Liver (tissue), 9 donors: Measurements from ENCODE around the gene PDLIM7. TPM values are rescaled to one million over a fixed set of nuclear protein-coding genes. Genes with fewer than 3 reads are reported as not detected.

Source experiments
- DNase-seq: peaks from one replicate; pipeline ENCODE4 v3.0.0-alpha.2; 2017; ENCODE audit warnings: low spot score
- H3K27ac ChIP-seq, 2 donors: one replicate each; pipeline ENCODE4 v1.7.0; 2013; ENCODE audit warnings: inconsistent platforms in 2 of 2, low read length in 2 of 2, control low read depth in 1 of 2, low read depth in 1 of 2, mild to moderate bottlenecking in 1 of 2
- H3K27me3 ChIP-seq, 4 donors: one replicate each; pipeline versions ENCODE4 v1.6.1 to v1.7.0; 2013; ENCODE audit warnings: low read length in 3 of 4, inconsistent platforms in 1 of 4, mild to moderate bottlenecking in 1 of 4, moderate library complexity in 1 of 4; ENCODE audit not compliant: control insufficient read depth in 4 of 4, insufficient read depth in 4 of 4
- H3K36me3 ChIP-seq, 4 donors: one replicate each; pipeline versions ENCODE4 v1.6.1 to v1.7.0; 2013; ENCODE audit warnings: low read length in 3 of 4, mild to moderate bottlenecking in 3 of 4, low read depth in 1 of 4, moderate library complexity in 1 of 4; ENCODE audit not compliant: control insufficient read depth in 4 of 4, insufficient read depth in 3 of 4
- H3K4me1 ChIP-seq, 4 donors: one replicate each; pipeline versions ENCODE4 v1.6.1 to v1.7.0; 2013; ENCODE audit warnings: low read length in 3 of 4, mild to moderate bottlenecking in 3 of 4, moderate library complexity in 1 of 4; ENCODE audit not compliant: control insufficient read depth in 4 of 4, insufficient read depth in 4 of 4
- H3K4me3 ChIP-seq, 3 donors: one replicate each; pipeline versions ENCODE4 v1.6.1 to v1.7.0; 2013; ENCODE audit warnings: low read length in 3 of 3, control low read depth in 1 of 3, low read depth in 1 of 3, mild to moderate bottlenecking in 1 of 3
- H3K9ac ChIP-seq, 2 donors: one replicate each; pipeline ENCODE4 v1.7.0; 2013; ENCODE audit warnings: low read length in 2 of 2, mild to moderate bottlenecking in 2 of 2, moderate library complexity in 2 of 2, control low read depth in 1 of 2, low read depth in 1 of 2
- H3K9me3 ChIP-seq, 4 donors: one replicate each; pipeline versions ENCODE4 v1.6.1 to v1.7.0; 2013; ENCODE audit warnings: low read length in 3 of 4; ENCODE audit not compliant: control insufficient read depth in 4 of 4
- EGR1 ChIP-seq, 2 donors: IDR thresholded peaks; 2 replicates each; pipeline ENCODE4 v1.6.1; 2016 to 2018; ENCODE audit warnings: antibody characterized with exemption in 2 of 2, low read depth in 2 of 2
- FOXA1 ChIP-seq: IDR thresholded peaks from 2 replicates; pipeline ENCODE4 v1.6.1; 2016; ENCODE audit warnings: antibody characterized with exemption
- FOXA2 ChIP-seq: IDR thresholded peaks from 2 replicates; pipeline ENCODE4 v1.6.1; 2016; ENCODE audit warnings: antibody characterized with exemption
- GABPA ChIP-seq, 2 donors: IDR thresholded peaks in 1 of 2; conservative IDR thresholded peaks in 1 of 2; 2 replicates each; pipeline ENCODE4 v1.6.1; 2016; ENCODE audit warnings: antibody characterized with exemption in 2 of 2, mild to moderate bottlenecking in 1 of 2, moderate library complexity in 1 of 2
- HNF4A ChIP-seq, 2 donors: conservative IDR thresholded peaks; 2 replicates each; pipeline ENCODE4 v1.6.1; 2016; ENCODE audit warnings: antibody characterized with exemption in 2 of 2, mild to moderate bottlenecking in 2 of 2
- HNF4G ChIP-seq: IDR thresholded peaks from 2 replicates; pipeline ENCODE4 v1.6.1; 2016; ENCODE audit warnings: antibody characterized with exemption
- JUND ChIP-seq, 2 donors: IDR thresholded peaks; 2 replicates each; pipeline ENCODE4 v1.6.1; 2016; ENCODE audit warnings: antibody characterized with exemption in 2 of 2
- NR2F2 ChIP-seq: IDR thresholded peaks from 2 replicates; pipeline ENCODE4 v1.6.1; 2016; ENCODE audit warnings: antibody characterized with exemption
- RAD21 ChIP-seq, 2 donors: IDR thresholded peaks; 2 replicates each; pipeline ENCODE4 v1.6.1; 2016; ENCODE audit warnings: antibody characterized with exemption in 2 of 2, mild to moderate bottlenecking in 2 of 2
- RXRA ChIP-seq, 2 donors: IDR thresholded peaks; 2 replicates each; pipeline ENCODE4 v1.6.1; 2017 to 2018; ENCODE audit warnings: antibody characterized with exemption in 2 of 2, mild to moderate bottlenecking in 1 of 2
- SP1 ChIP-seq: IDR thresholded peaks from 2 replicates; pipeline ENCODE4 v1.6.1; 2018; ENCODE audit warnings: antibody characterized with exemption, mild to moderate bottlenecking
- TAF1 ChIP-seq: conservative IDR thresholded peaks from 2 replicates; pipeline ENCODE4 v1.6.1; 2016; ENCODE audit warnings: antibody characterized with exemption, mild to moderate bottlenecking
- YY1 ChIP-seq: IDR thresholded peaks from 2 replicates; pipeline ENCODE4 v1.6.1; 2016; ENCODE audit warnings: antibody characterized with exemption, mild to moderate bottlenecking
- WGBS: extraction: QIAGEN DNeasy Blood & Tissue Kit; methylation state at CpG from one replicate; pipeline ENCODE4 v1.1.7; 2013; 5-methylcytosine and 5-hydroxymethylcytosine counted together
- polyA plus RNA-seq, 2 donors: library from polyadenylated mRNA; stranded (reverse) in 1 of 2; unstranded in 1 of 2; fragments of 200-250 nt in 1 of 2; fragments of >200 nt in 1 of 2; fragmentation: Nextera tagmentation in 1 of 2; extraction: Ambion mirVana in 1 of 2; gene quantifications; one replicate each; pipeline versions ENCODE4 v1.2.1 to v1.2.3, GENCODE V29; 2013 to 2015
- total RNA-seq, 2 donors: library from RNA; depleted of rRNA; stranded (reverse); fragments of >200 nt; gene quantifications; one replicate each; pipeline ENCODE4 v1.2.3, GENCODE V29; 2014
- TF ChIP-seq, protein P1 (sequence below): IDR thresholded peaks from 2 replicates; pipeline ENCODE4 v1.6.1; 2016; ENCODE audit warnings: antibody characterized with exemption, mild to moderate bottlenecking
- TF ChIP-seq, protein P2 (sequence below): IDR thresholded peaks from 2 replicates; pipeline ENCODE4 v1.6.1; 2016; ENCODE audit warnings: antibody characterized with exemption
- TF ChIP-seq, protein P3 (sequence below): fragments of 150-350 bp; IDR thresholded peaks from 2 replicates; pipeline ENCODE4 v1.5.1; 2017; ENCODE audit warnings: improper control_type of control experiment, low read depth, low read length; ENCODE audit not compliant: missing input control
- TF ChIP-seq, protein P4 (sequence below): IDR thresholded peaks from 2 replicates; pipeline ENCODE4 v1.6.1; 2016; ENCODE audit warnings: antibody characterized with exemption
- TF ChIP-seq, protein P5 (sequence below): IDR thresholded peaks from 2 replicates; pipeline ENCODE4 v1.6.1; 2016; ENCODE audit warnings: antibody characterized with exemption
- donor health status: healthy.
- donor health status: healthy.
- donor health status: healthy.
- donor health status: healthy.
- donor health status: healthy.

The PDLIM7 gene
- total and polyA plus RNA-seq, 4 donors: 5.5 to 36.0 (median 8.5) TPM

DNA sequence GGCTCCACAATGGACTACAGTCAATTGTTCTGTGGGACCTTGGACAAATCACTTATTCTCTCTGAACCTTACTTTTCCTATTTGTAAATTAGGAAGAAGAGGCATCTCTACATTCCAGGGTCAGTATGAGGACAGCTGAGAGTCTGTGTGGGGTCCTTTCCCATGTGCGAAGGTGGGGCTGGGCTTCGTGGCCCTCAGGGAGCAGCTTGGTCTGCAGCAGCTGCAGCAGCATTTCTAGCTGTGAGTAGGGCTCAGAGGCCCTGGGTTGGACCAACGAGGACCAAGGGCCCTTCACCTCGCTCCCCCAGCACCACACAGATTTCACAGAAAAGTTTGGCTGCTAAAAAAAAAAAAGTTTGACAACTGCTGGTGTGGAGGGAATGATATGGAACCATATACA lies 28.8 kb upstream of the PDLIM7 start (continued):
- TF ChIP-seq, protein P1, sequence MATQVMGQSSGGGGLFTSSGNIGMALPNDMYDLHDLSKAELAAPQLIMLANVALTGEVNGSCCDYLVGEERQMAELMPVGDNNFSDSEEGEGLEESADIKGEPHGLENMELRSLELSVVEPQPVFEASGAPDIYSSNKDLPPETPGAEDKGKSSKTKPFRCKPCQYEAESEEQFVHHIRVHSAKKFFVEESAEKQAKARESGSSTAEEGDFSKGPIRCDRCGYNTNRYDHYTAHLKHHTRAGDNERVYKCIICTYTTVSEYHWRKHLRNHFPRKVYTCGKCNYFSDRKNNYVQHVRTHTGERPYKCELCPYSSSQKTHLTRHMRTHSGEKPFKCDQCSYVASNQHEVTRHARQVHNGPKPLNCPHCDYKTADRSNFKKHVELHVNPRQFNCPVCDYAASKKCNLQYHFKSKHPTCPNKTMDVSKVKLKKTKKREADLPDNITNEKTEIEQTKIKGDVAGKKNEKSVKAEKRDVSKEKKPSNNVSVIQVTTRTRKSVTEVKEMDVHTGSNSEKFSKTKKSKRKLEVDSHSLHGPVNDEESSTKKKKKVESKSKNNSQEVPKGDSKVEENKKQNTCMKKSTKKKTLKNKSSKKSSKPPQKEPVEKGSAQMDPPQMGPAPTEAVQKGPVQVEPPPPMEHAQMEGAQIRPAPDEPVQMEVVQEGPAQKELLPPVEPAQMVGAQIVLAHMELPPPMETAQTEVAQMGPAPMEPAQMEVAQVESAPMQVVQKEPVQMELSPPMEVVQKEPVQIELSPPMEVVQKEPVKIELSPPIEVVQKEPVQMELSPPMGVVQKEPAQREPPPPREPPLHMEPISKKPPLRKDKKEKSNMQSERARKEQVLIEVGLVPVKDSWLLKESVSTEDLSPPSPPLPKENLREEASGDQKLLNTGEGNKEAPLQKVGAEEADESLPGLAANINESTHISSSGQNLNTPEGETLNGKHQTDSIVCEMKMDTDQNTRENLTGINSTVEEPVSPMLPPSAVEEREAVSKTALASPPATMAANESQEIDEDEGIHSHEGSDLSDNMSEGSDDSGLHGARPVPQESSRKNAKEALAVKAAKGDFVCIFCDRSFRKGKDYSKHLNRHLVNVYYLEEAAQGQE: no peak
- TF ChIP-seq TAF1 (no peak), NR2F2 (no peak), JUND (IDR thresholded peaks at IDR 0.05) (no peak)

DNA sequence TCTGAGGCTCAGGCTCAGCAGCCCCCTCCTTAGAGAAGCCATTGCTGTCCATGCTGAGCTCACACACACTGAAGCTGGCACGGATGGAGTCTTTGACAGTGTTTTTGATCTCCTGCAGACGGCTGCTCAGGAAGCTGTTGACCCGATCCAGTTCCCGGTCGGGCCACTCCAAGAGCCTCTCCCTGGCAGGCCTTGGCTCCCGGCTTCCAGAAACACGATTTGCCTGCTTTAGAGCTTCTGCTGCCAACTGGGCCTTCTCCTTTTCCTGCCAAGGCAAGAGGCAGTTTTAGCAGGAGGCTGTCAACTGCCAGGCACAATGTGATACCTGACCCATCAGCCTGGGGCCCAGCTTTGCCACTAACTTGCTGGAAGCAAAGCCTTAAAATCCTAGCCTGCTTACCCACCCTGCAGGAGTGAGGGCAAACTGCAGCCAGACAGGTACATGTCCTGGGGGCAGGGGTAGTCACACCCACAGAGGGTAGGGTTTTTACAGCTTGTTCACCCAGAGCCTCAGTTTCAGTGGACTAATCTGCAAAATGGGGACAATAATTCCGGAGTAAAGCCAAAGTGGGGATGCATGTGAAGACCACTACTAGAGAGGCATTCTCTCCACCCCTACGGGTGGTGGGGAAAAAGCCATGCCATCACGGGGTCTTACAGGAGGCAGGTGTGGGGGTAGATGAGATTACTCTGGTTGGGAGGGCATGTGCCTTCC lies 27.7 kb upstream of the PDLIM7 start:
- no peaks in the 10 kb centered on the region for H3K27me3 ChIP-seq
- H3K4me3 ChIP-seq: no peak overlapping the region
- no peaks in the 10 kb centered on the region for H3K9me3 ChIP-seq
- TF ChIP-seq, protein P2, sequence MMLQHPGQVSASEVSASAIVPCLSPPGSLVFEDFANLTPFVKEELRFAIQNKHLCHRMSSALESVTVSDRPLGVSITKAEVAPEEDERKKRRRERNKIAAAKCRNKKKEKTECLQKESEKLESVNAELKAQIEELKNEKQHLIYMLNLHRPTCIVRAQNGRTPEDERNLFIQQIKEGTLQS: no peak
- no peak for TF ChIP-seq FOXA1
- TF ChIP-seq RAD21 (IDR thresholded peaks at IDR 0.05): no peak
- TF ChIP-seq HNF4A (conservative IDR thresholded peaks at IDR 0.05): no peak
- TF ChIP-seq, protein P3, sequence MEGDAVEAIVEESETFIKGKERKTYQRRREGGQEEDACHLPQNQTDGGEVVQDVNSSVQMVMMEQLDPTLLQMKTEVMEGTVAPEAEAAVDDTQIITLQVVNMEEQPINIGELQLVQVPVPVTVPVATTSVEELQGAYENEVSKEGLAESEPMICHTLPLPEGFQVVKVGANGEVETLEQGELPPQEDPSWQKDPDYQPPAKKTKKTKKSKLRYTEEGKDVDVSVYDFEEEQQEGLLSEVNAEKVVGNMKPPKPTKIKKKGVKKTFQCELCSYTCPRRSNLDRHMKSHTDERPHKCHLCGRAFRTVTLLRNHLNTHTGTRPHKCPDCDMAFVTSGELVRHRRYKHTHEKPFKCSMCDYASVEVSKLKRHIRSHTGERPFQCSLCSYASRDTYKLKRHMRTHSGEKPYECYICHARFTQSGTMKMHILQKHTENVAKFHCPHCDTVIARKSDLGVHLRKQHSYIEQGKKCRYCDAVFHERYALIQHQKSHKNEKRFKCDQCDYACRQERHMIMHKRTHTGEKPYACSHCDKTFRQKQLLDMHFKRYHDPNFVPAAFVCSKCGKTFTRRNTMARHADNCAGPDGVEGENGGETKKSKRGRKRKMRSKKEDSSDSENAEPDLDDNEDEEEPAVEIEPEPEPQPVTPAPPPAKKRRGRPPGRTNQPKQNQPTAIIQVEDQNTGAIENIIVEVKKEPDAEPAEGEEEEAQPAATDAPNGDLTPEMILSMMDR: no peak
- TF ChIP-seq, protein P1: no peak
- no peak for TF ChIP-seq JUND (IDR thresholded peaks at IDR 0.05)
- no peak for TF ChIP-seq SP1
- TF ChIP-seq FOXA2: no peak
- TF ChIP-seq NR2F2: no peak
- no peak for TF ChIP-seq TAF1
- TF ChIP-seq, protein P4, sequence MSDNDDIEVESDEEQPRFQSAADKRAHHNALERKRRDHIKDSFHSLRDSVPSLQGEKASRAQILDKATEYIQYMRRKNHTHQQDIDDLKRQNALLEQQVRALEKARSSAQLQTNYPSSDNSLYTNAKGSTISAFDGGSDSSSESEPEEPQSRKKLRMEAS: no peak
- TF ChIP-seq, protein P5, sequence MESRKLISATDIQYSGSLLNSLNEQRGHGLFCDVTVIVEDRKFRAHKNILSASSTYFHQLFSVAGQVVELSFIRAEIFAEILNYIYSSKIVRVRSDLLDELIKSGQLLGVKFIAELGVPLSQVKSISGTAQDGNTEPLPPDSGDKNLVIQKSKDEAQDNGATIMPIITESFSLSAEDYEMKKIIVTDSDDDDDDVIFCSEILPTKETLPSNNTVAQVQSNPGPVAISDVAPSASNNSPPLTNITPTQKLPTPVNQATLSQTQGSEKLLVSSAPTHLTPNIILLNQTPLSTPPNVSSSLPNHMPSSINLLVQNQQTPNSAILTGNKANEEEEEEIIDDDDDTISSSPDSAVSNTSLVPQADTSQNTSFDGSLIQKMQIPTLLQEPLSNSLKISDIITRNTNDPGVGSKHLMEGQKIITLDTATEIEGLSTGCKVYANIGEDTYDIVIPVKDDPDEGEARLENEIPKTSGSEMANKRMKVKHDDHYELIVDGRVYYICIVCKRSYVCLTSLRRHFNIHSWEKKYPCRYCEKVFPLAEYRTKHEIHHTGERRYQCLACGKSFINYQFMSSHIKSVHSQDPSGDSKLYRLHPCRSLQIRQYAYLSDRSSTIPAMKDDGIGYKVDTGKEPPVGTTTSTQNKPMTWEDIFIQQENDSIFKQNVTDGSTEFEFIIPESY: no peak
- no peak for TF ChIP-seq HNF4G
- TF ChIP-seq EGR1 (IDR thresholded peaks at IDR 0.05; ENCODE audit: low read depth in 2 of 2): no peak
- no peak for TF ChIP-seq GABPA (IDR thresholded peaks at IDR 0.05 in 1 of 2, conservative IDR thresholded peaks at IDR 0.05 in 1 of 2)
- no peak for TF ChIP-seq YY1
- no peak for TF ChIP-seq RXRA (IDR thresholded peaks at IDR 0.05)
- no peak overlapping the region for H3K27ac ChIP-seq
- H3K36me3 ChIP-seq: peaks cover 12 to 84% (median 44%) of the 10 kb centered on the region in 4 donors
- no peak overlapping the region for H3K9ac ChIP-seq
- 91% methylated on average over 10 of the region's 10 CpGs for whole genome bisulfite sequencing
- H3K4me1 ChIP-seq: no peaks in the 10 kb centered on the region
- no peak for DNase-seq
